Caco-2 (cell line): ENCODE results near the gene PPP4R3A. TPM values are rescaled to one million over a fixed set of nuclear protein-coding genes. Genes with fewer than 3 reads are reported as not detected.

Experiments
- BruUV-seq: library from RNA; stranded (reverse); fragments of 400-500 nt; replicated peaks from 2 replicates; lab custom pipeline; 2021; lab: Mats Ljungman, UMichigan
- CTCF ChIA-PET: fragments of 300-600 bp; sonication (Branson Sonifier 250); formaldehyde crosslinking; loops from one replicate; lab custom pipeline; 2022; ENCODE audit warnings: antibody characterized with exemption; lab: Charles Lee
- POLR2A ChIA-PET: fragments of 300-600 bp; sonication (Branson Sonifier 250); formaldehyde crosslinking; loops from one replicate; lab custom pipeline; 2022; ENCODE audit warnings: antibody characterized with exemption; lab: Charles Lee
- DNase-seq, 2 experiments: peaks; one replicate each; pipeline versions ENCODE4 v3.0.0 to v3.0.0-alpha.2; 2020 to 2022
- H3K27me3 ChIP-seq: replicated peaks from 2 replicates; pipeline ENCODE4 v1.6.0; 2011; ENCODE audit warnings: low read length; ENCODE audit not compliant: control insufficient read depth, insufficient read depth
- H3K36me3 ChIP-seq: 2 replicates; pipeline ENCODE4 v1.5.1; 2011; ENCODE audit warnings: low read length; ENCODE audit not compliant: control insufficient read depth, insufficient read depth
- H3K4me1 ChIP-seq: fragments of 250-450 bp; sonication (Bioruptor Pico); 2 replicates; pipeline ENCODE4 v1.5.1; 2020; ENCODE audit warnings: mild to moderate bottlenecking
- H3K4me3 ChIP-seq: 2 replicates; pipeline ENCODE4 v1.5.1; 2011; ENCODE audit warnings: low read depth, mild to moderate bottlenecking, control low read depth, low read length
- H3K9me3 ChIP-seq: fragments of 250-450 bp; sonication (Bioruptor Pico); 2 replicates; pipeline ENCODE4 v1.5.1; 2020; ENCODE audit warnings: mild to moderate bottlenecking, moderate library complexity
- H3K27ac Mint-ChIP-seq: one replicate; pipeline ENCODE4 v1.8.0; 2022; ENCODE audit warnings: mixed read lengths; ENCODE audit not compliant: unreplicated experiment
- H3K27me3 Mint-ChIP-seq: one replicate; pipeline ENCODE4 v1.8.0; 2022; ENCODE audit warnings: mixed read lengths; ENCODE audit not compliant: insufficient read depth, unreplicated experiment
- H3K36me3 Mint-ChIP-seq: one replicate; pipeline ENCODE4 v1.8.0; 2022; ENCODE audit warnings: mild to moderate bottlenecking, mixed read lengths; ENCODE audit not compliant: insufficient read depth, unreplicated experiment
- H3K4me1 Mint-ChIP-seq: one replicate; pipeline ENCODE4 v1.8.0; 2022; ENCODE audit warnings: low read depth, mixed read lengths; ENCODE audit not compliant: unreplicated experiment
- H3K4me3 Mint-ChIP-seq: one replicate; pipeline ENCODE4 v1.8.0; 2022; ENCODE audit warnings: mild to moderate bottlenecking, moderate library complexity, mixed read lengths; ENCODE audit not compliant: unreplicated experiment
- H3K9me3 Mint-ChIP-seq: one replicate; pipeline ENCODE4 v1.8.0; 2022; ENCODE audit warnings: mixed read lengths; ENCODE audit not compliant: unreplicated experiment
- CTCF ChIP-seq, 2 experiments: fragments of 200-600 bp in 1 of 2; IDR thresholded peaks; 1 replicate in 1 of 2; 2 replicates in 1 of 2; pipeline versions ENCODE4 v1.5.1 to v1.8.0; 2011 to 2022; ENCODE audit warnings: antibody characterized with exemption in 1 of 2, control low read depth in 1 of 2, inconsistent platforms in 1 of 2, low read depth in 1 of 2, low read length in 1 of 2, mild to moderate bottlenecking in 1 of 2, moderate library complexity in 1 of 2; ENCODE audit not compliant: insufficient read depth in 1 of 2, severe bottlenecking in 1 of 2, unreplicated experiment in 1 of 2
- intact Hi-C: fragments of 100-400 bp; cut with micrococcal nuclease; formaldehyde crosslinking; loops from one replicate; pipeline ENCODE4 v1.10.0; 2022; ENCODE audit not compliant: unreplicated experiment
- total RNA-seq: library from RNA; stranded (reverse); gene quantifications from 2 replicates; pipeline ENCODE4 v1.2.3, GENCODE V29; 2022

PPP4R3A gene
- total RNA-seq, 1 experiment from 2014 or later = 98.9 TPM

DNA sequence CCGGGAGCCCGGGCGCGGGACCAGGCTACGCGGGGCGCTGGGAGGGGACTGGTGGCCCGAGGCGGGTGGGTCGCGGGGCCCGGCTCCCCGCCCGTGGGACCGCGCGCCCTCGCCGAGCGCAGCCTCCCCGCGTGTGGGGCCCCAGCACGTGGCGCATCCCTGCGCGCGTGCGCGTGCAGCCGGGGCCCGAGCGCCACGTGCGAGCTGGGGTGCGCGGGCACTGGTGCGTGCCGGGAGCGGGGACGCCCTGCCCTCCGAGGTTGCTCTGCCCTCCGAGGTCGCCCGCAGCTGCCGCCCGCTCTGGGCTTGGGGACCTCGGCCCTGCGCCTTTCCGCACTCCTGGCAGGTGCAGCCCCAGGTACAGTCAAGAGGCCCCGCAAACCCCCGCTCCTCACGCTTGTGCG is 92.1 kb downstream of the PPP4R3A start:
- H3K4me1 ChIP-seq = peaks cover 46% of the 10 kb centered on the region
- intact Hi-C loops = loop anchor here (1.0 to 5.0 kb wide), 2 partner anchors 56 to 95 kb away; no protein-coding TSS in a partner anchor
- no TSS peak for BruUV-seq
- Mint-ChIP-seq H3K27ac (peak overlapping the region; percentile 44), H3K4me3 (peak overlapping the region; percentile 89), H3K27me3 (no peaks in the 10 kb centered on the region), H3K36me3 (peaks cover 23% of the 10 kb centered on the region), H3K4me1 (peaks cover 23% of the 10 kb centered on the region), H3K9me3 (no peaks in the 10 kb centered on the region)
- CTCF ChIA-PET = interaction anchor here (0.6 to 2.1 kb wide), 6 partner anchors 10 to 94 kb away, joined by 3 to 19 read pairs (median 3); no protein-coding TSS in a partner anchor
- peaks cover 3% of the 10 kb centered on the region; the same call in 1 of the 2 replicates for H3K36me3 ChIP-seq
- H3K27me3 ChIP-seq = no peaks in the 10 kb centered on the region
- peak; percentile 56 to 77 for DNase-seq
- POLR2A ChIA-PET = interaction anchor here (0.5 to 1.0 kb wide), 3 partner anchors 9 to 93 kb away, joined by 3 to 5 read pairs (median 4); no protein-coding TSS in a partner anchor
- no peak for TF ChIP-seq CTCF (IDR thresholded peaks at IDR 0.05; ENCODE audit: insufficient read depth in 1 of 2, low read depth in 1 of 2, low read length in 1 of 2, severe bottlenecking in 1 of 2, unreplicated experiment in 1 of 2)
- no peaks in the 10 kb centered on the region for H3K9me3 ChIP-seq
- H3K4me3 ChIP-seq = peak overlapping the region; percentile 83

GRCh38 chr14:91417120-91417982 is 92.8 kb downstream of the PPP4R3A start, which contains the start of gene CCDC88C:
TSS of gene CCDC88C (minus strand) at chr14:91417820. CDS start at chr14:91417690, 130 bp downstream.
- Histone ChIP-seq H3K36me3 (peaks cover 3% of the 10 kb centered on the region; the same call in 1 of the 2 replicates), H3K4me1 (peaks cover 48% of the 10 kb centered on the region), H3K27me3 (no peaks in the 10 kb centered on the region), H3K4me3 (peak within 1 kb of the TSS; percentile 83), H3K9me3 (no peaks in the 10 kb centered on the region)
- intact Hi-C loops = loop anchor here (5.0 kb wide), 1 partner anchor 55 kb away; no protein-coding TSS in a partner anchor
- Mint-ChIP-seq H3K27ac (peak within 1 kb of the TSS; percentile 50), H3K4me3 (peak within 1 kb of the TSS; percentile 89), H3K36me3 (peaks cover 23% of the 10 kb centered on the region), H3K27me3 (no peaks in the 10 kb centered on the region), H3K9me3 (no peaks in the 10 kb centered on the region), H3K4me1 (peaks cover 23% of the 10 kb centered on the region)
- TF ChIP-seq CTCF (IDR thresholded peaks at IDR 0.05; ENCODE audit: insufficient read depth in 1 of 2, low read depth in 1 of 2, low read length in 1 of 2, severe bottlenecking in 1 of 2, unreplicated experiment in 1 of 2) = no peak
- POLR2A ChIA-PET = interaction anchor here (0.5 kb wide), 1 partner anchor 43 kb away, joined by 5 read pairs; no protein-coding TSS in a partner anchor
- DNase-seq = peak; percentile 75 to 85
- CTCF ChIA-PET = interaction anchor here (0.6 to 2.1 kb wide), 5 partner anchors 10 to 93 kb away, joined by 3 to 19 read pairs (median 4); no protein-coding TSS in a partner anchor
- no TSS peak for BruUV-seq

DNA sequence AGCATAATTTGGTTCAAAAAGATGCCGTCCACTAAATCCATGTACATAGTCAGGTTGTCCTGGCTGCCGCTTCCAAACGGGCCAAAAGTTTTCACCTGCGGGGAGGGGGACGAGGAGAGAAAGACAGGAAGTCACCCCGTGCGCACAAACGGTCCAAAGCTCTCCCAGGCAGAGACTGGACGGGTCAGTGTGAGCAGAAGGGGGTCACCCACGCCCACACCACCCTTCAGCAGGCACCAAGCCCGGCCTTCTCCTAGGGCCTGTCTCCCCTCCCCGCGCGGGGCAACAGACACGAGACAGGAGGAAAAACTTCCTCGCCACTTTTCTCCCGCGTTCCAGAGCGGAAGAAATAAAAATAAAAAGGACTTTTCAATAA is 93.4 kb downstream of the PPP4R3A start:
- Histone ChIP-seq H3K4me1 (peaks cover 48% of the 10 kb centered on the region), H3K36me3 (peaks cover 3% of the 10 kb centered on the region; the same call in 1 of the 2 replicates), H3K9me3 (no peaks in the 10 kb centered on the region), H3K4me3 (peak overlapping the region; percentile 83), H3K27me3 (no peaks in the 10 kb centered on the region)
- TF ChIP-seq CTCF (IDR thresholded peaks at IDR 0.05; ENCODE audit: insufficient read depth in 1 of 2, low read depth in 1 of 2, low read length in 1 of 2, severe bottlenecking in 1 of 2, unreplicated experiment in 1 of 2) = no peak
- Mint-ChIP-seq H3K27me3 (no peaks in the 10 kb centered on the region), H3K4me1 (peaks cover 23% of the 10 kb centered on the region), H3K9me3 (no peaks in the 10 kb centered on the region), H3K27ac (peak overlapping the region; percentile 50), H3K36me3 (peaks cover 23% of the 10 kb centered on the region), H3K4me3 (peak overlapping the region; percentile 89)
- CTCF ChIA-PET = interaction anchor here (0.5 to 0.7 kb wide), 2 partner anchors 11 to 292 kb away, joined by 4 read pairs; no protein-coding TSS in a partner anchor
- POLR2A ChIA-PET = no interaction called here
- no peak for DNase-seq
- intact Hi-C loops = loop anchor here (5.0 kb wide), 1 partner anchor 54 kb away; no protein-coding TSS in a partner anchor
- no TSS peak for BruUV-seq
